ENCODE results near the gene RGCC.

The RGCC gene

DNA sequence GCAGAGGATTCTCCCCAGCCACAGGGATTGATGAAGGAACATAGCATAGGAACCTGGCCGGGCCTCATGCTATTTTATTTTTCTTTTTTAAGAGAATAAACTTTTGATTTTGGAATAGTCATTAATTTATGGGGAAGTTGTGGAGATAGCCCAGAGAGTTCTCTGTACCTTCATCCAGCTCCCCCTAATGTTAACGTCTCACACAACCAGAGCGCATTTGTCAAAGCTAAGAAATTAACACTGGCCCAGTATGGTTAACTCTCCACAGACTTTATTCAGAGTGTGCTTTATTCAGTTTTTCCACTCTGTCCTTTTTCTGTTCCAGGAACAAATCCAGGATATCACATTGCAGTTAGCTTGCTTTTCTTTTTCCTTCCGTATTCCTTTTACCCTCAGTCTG, 59.4 kb downstream of the RGCC start:
- Histone ChIP-seq H2AFZ (ENCODE audit: low read depth) (no peak overlapping the region), H3K79me2 (ENCODE audit: insufficient read depth, low read depth) (no peaks in the 10 kb centered on the region), H3K4me1 (ENCODE audit: low read depth, poor library complexity, severe bottlenecking) (no peaks in the 10 kb centered on the region), H3K27me3 (ENCODE audit: insufficient read depth, low read depth) (no peaks in the 10 kb centered on the region), H3K9ac (no peak overlapping the region), H3K4me2 (no peak overlapping the region), H4K20me1 (ENCODE audit: insufficient read depth) (no peaks in the 10 kb centered on the region), H3K4me3 (IDR thresholded peaks at IDR 0.05; ENCODE audit: insufficient read depth, low read depth, low read length) (no peak overlapping the region), H3K27ac (no peak overlapping the region), H3K36me3 (ENCODE audit: insufficient read depth) (no peaks in the 10 kb centered on the region)
- TF ChIP-seq, protein P1, sequence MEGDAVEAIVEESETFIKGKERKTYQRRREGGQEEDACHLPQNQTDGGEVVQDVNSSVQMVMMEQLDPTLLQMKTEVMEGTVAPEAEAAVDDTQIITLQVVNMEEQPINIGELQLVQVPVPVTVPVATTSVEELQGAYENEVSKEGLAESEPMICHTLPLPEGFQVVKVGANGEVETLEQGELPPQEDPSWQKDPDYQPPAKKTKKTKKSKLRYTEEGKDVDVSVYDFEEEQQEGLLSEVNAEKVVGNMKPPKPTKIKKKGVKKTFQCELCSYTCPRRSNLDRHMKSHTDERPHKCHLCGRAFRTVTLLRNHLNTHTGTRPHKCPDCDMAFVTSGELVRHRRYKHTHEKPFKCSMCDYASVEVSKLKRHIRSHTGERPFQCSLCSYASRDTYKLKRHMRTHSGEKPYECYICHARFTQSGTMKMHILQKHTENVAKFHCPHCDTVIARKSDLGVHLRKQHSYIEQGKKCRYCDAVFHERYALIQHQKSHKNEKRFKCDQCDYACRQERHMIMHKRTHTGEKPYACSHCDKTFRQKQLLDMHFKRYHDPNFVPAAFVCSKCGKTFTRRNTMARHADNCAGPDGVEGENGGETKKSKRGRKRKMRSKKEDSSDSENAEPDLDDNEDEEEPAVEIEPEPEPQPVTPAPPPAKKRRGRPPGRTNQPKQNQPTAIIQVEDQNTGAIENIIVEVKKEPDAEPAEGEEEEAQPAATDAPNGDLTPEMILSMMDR (conservative IDR thresholded peaks at IDR 0.05; ENCODE audit: low read depth, low read length): no peak

- no peaks in the 10 kb centered on the region for H3K27me3 ChIP-seq (ENCODE audit: insufficient read depth, low read depth)
- no peaks in the 10 kb centered on the region for H3K4me1 ChIP-seq (ENCODE audit: low read depth, poor library complexity, severe bottlenecking)
- H3K27ac ChIP-seq: no peak overlapping the region
- H2AFZ ChIP-seq (ENCODE audit: low read depth): no peak overlapping the region
- no peaks in the 10 kb centered on the region for H4K20me1 ChIP-seq (ENCODE audit: insufficient read depth)
- no peak overlapping the region for H3K4me3 ChIP-seq (IDR thresholded peaks at IDR 0.05; ENCODE audit: insufficient read depth, low read depth, low read length)
- H3K79me2 ChIP-seq (ENCODE audit: insufficient read depth, low read depth): no peaks in the 10 kb centered on the region
- TF ChIP-seq, protein P1 (conservative IDR thresholded peaks at IDR 0.05; ENCODE audit: low read depth, low read length): no peak
- no peak overlapping the region for H3K9ac ChIP-seq
- H3K36me3 ChIP-seq (ENCODE audit: insufficient read depth): no peaks in the 10 kb centered on the region
- H3K4me2 ChIP-seq: no peak overlapping the region
Observed at GRCh38 chr13:41520016-41520659, 62.8 kb downstream of the RGCC start.
